Stomach (tissue), 4 donors: ENCODE data around the gene NOTCH3.

Experiments
- EP300 ChIP-seq: sonication (generic); formaldehyde crosslinking; IDR thresholded peaks from one replicate; pipeline ENCODE4 v1.6.1; 2017; ENCODE audit warnings: antibody characterized with exemption
- TF ChIP-seq, protein P1 (sequence below), 7 experiments: fragments of 450-650 bp in 4 of 7; fragments of 200-600 bp in 3 of 7; sonication (generic) in 3 of 7; IDR thresholded peaks; one replicate each; pipeline ENCODE4 v1.5.1; 2016 to 2019; ENCODE audit warnings: antibody characterized with exemption in 7 of 7, control low read depth in 2 of 7, mild to moderate bottlenecking in 1 of 7

DNA sequence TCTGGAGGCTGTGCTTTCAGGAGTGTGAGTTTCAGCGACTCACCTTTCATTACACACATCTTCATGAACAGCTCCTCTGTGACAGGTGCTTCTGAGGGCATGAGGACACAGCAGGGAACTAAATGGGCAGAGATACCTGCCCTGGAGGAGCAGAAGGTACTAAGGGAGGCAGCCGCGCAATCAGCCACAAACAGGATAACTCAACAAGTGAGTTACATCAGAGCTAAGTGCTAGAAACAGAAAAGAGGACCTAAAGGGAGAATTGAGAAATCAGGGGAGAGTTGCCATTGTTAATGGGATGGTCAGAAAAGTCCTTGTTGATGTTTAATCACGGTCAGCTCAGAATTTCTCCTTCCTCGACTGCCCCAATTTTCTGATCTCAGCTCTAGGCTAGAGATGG is 51.1 kb downstream of the NOTCH3 start:
- TF ChIP-seq, protein P1, sequence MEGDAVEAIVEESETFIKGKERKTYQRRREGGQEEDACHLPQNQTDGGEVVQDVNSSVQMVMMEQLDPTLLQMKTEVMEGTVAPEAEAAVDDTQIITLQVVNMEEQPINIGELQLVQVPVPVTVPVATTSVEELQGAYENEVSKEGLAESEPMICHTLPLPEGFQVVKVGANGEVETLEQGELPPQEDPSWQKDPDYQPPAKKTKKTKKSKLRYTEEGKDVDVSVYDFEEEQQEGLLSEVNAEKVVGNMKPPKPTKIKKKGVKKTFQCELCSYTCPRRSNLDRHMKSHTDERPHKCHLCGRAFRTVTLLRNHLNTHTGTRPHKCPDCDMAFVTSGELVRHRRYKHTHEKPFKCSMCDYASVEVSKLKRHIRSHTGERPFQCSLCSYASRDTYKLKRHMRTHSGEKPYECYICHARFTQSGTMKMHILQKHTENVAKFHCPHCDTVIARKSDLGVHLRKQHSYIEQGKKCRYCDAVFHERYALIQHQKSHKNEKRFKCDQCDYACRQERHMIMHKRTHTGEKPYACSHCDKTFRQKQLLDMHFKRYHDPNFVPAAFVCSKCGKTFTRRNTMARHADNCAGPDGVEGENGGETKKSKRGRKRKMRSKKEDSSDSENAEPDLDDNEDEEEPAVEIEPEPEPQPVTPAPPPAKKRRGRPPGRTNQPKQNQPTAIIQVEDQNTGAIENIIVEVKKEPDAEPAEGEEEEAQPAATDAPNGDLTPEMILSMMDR (IDR thresholded peaks at IDR 0.05) = no peak
- TF ChIP-seq EP300 = no peak
